SU-DHL-6 (cell line): ENCODE results near the gene MPV17L.
"Not testable (repeated sequence)": the region's sequence is repeated elsewhere in the genome, so short reads cannot be mapped to it uniquely, and the experiment has no call there.

Experiments used
- H2AFZ ChIP-seq: fragments of 200-600 bp; sonication (generic); 2 replicates; pipeline ENCODE4 v1.6.1; 2014; ENCODE audit warnings: low read depth, mild to moderate bottlenecking, moderate library complexity, mixed read lengths, antibody characterized with exemption, low read length; ENCODE audit not compliant: severe bottlenecking
- H3F3A ChIP-seq: fragments of 200-600 bp; shearing (Covaris generic); 2 replicates; pipeline ENCODE4 v1.6.0; 2016; ENCODE audit warnings: antibody characterized with exemption, mild to moderate bottlenecking; ENCODE audit not compliant: insufficient read depth
- H3K27ac ChIP-seq: fragments of 200-600 bp; sonication (generic); 2 replicates; pipeline ENCODE4 v1.5.1; 2016; ENCODE audit warnings: low read depth, mild to moderate bottlenecking, low read length, moderate library complexity, mixed read lengths
- H3K27me3 ChIP-seq: fragments of 200-600 bp; sonication (generic), shearing (Covaris generic); 2 replicates; pipeline ENCODE4 v1.6.0; 2014; ENCODE audit warnings: mild to moderate bottlenecking, low read length
- H3K36me3 ChIP-seq: fragments of 200-600 bp; sonication (generic); 2 replicates; pipeline ENCODE4 v1.6.1; 2014; ENCODE audit warnings: mild to moderate bottlenecking, low read length, mixed read lengths
- H3K4me2 ChIP-seq: fragments of 300-600, 200-600 bp; shearing (Covaris generic), sonication (generic); 2 replicates; pipeline ENCODE4 v1.6.0; 2014; ENCODE audit warnings: low read length, low read depth, mild to moderate bottlenecking; ENCODE audit not compliant: poor library complexity, severe bottlenecking
- H3K4me3 ChIP-seq: fragments of 200-600 bp; sonication (generic); 2 replicates; pipeline ENCODE4 v1.5.1; 2014; ENCODE audit warnings: antibody characterized with exemption, low read length, mild to moderate bottlenecking, mixed read lengths; ENCODE audit not compliant: insufficient read depth, poor library complexity, severe bottlenecking
- H3K79me2 ChIP-seq: fragments of 200-600 bp; sonication (generic); 2 replicates; pipeline ENCODE4 v1.6.1; 2014; ENCODE audit warnings: mild to moderate bottlenecking, low read length, moderate library complexity; ENCODE audit not compliant: insufficient read depth
- H3K9ac ChIP-seq: fragments of 200-600 bp; sonication (generic); 2 replicates; pipeline ENCODE4 v1.7.0; 2014; ENCODE audit warnings: mild to moderate bottlenecking, low read length
- H3K9me2 ChIP-seq: fragments of 200-600 bp; sonication (generic); replicated peaks from 2 replicates; pipeline ENCODE4 v1.6.1; 2014; ENCODE audit warnings: low read length; ENCODE audit not compliant: insufficient read depth
- H3K9me3 ChIP-seq: fragments of 200-600 bp; sonication (generic); 2 replicates; pipeline ENCODE4 v1.6.1; 2014; ENCODE audit warnings: low read length, mixed read lengths; ENCODE audit not compliant: insufficient read depth
- H4K20me1 ChIP-seq: fragments of 200-600 bp; sonication (generic); 2 replicates; pipeline ENCODE4 v1.6.1; 2014; ENCODE audit warnings: low read depth, mild to moderate bottlenecking, antibody characterized with exemption, low read length, moderate library complexity, mixed read lengths

Gene MPV17L

DNA sequence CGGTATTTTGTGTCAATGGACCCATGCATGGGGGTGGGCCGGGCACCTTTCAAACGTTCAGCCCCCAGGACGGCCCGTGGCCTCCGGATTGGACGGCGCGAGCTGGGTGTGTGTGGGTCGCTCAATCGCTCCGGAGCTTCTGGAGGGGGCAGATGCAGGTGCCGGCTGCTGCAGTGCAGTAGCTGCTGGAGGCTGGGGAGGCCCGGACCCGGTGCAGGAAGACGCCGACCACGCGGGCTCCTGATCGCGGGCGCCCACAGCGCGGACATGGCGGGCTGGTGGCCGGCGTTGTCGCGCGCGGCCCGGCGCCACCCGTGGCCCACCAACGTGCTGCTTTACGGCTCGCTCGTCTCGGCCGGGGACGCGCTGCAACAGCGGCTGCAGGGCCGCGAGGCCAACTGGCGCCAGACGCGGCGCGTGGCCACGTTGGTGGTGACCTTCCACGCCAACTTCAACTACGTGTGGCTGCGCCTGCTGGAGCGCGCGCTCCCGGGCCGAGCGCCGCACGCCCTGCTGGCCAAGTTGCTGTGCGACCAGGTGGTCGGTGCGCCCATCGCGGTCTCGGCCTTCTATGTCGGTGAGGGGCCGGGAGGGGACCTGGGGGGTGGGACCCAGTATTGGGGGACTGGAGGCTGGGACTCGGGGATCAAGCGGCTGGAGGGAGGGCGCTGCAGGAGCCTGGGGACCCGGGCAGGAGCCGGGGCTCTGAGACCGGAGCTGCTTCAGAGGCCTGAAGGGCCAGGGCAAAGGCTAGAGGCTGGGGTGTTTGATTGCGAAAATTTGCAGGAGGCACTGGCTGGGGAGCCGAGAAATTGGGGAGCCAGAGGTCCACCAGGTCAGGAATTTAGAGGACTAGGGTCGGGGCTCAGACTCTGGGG is at the start of gene MPV17L:
TSS of gene MPV17L (plus strand) at position 124 of the 878 bp plus-strand sequence. CDS start at position 268, 144 bp downstream.
- not testable (repeated sequence) for H3K4me2 ChIP-seq, H4K20me1 ChIP-seq, H3K27me3 ChIP-seq, H3K79me2 ChIP-seq, H2AFZ ChIP-seq, H3K9me3 ChIP-seq, H3K9ac ChIP-seq, H3K9me2 ChIP-seq, H3K36me3 ChIP-seq, H3K4me3 ChIP-seq, H3K27ac ChIP-seq, H3F3A ChIP-seq

DNA sequence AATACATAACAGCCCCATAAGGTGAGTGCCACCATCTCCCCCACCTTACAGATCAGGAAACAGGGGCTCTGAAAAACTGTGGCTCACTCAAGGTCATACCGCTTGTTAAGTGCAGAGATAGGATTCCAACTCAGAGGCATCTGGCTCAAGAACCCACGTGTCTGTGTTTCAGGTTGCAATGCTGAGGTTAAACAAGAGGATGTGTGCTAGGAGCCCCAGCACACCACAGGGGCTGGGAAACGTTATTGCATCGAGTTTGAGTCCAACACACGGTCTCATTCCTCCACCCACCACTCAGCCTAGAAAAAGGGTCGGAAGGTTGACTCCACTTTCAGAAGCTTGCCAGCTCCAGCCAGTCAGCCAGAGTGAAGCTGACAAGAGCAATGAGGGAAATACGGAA is 46.8 kb upstream of the MPV17L start:
- not testable (repeated sequence) for H3K79me2 ChIP-seq, H3K27ac ChIP-seq, H3K9me2 ChIP-seq, H3K36me3 ChIP-seq, H3K27me3 ChIP-seq, H3F3A ChIP-seq, H2AFZ ChIP-seq, H3K9me3 ChIP-seq, H3K4me3 ChIP-seq, H4K20me1 ChIP-seq, H3K4me2 ChIP-seq, H3K9ac ChIP-seq

DNA sequence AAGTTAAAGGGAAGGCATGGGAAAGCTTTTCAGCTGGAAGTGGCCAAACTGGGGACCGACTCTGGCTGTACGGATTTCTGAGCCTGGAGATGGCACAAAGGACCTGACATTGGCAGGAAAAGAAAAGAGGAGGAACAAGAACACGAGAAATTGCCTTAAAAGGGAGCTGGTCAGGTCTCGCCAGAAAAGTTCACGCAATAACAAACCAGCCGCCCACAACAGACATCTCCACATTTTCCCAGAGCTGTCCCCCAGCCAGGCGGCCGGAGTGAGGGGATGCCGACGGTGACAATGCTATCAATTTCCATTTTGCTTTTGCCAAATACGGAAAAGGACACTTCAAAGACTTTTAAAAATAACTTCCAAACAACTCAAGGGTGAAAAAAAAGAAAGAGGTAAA is 44.3 kb upstream of the MPV17L start:
- not testable (repeated sequence) for H3K27me3 ChIP-seq, H3K9ac ChIP-seq, H3F3A ChIP-seq, H3K27ac ChIP-seq, H3K4me3 ChIP-seq, H3K79me2 ChIP-seq, H4K20me1 ChIP-seq, H2AFZ ChIP-seq, H3K9me3 ChIP-seq, H3K4me2 ChIP-seq, H3K36me3 ChIP-seq, H3K9me2 ChIP-seq

DNA sequence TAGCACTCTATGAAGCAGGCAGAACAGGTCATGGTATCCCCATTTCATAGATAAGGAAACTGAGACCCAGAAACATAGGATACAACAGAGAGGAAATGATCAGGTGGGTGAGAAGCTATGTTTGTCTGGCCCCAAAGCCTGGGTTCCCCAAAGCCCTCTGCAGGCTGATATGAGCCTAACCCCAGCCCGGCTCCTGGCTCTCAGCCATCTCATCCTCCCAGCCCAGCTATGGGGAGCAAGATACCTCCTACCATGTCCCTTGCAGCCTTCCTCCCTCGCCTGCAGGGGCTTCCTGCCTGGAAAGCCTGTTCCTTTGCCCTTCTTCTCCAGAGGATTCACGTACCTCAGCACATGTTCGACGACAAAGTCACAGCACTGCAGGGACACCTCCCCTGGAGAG is 43.8 kb upstream of the MPV17L start:
- H3K27ac ChIP-seq, H3K4me3 ChIP-seq, H3K4me2 ChIP-seq, H4K20me1 ChIP-seq, H3K36me3 ChIP-seq, H2AFZ ChIP-seq, H3K79me2 ChIP-seq, H3F3A ChIP-seq, H3K9me2 ChIP-seq, H3K27me3 ChIP-seq, H3K9ac ChIP-seq, H3K9me3 ChIP-seq: not testable (repeated sequence)

DNA sequence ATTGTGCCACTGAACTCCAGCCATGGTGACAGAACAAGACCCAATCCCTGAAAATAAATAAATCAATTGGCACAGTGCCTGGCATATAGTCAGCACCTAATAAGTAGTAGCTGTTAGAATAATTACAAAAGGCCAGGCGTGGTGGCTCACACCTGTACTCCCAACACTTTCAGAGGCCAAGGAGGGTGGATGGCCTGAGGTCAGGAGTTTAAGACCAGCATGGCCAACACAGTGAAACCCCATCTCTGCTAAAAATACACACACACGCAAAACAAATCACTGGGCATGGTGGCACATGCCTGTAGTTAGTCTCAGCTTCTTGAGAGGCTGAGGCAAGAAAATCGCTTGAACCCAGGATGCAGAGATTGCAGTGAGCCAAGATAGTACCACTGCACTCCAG is 42.7 kb upstream of the MPV17L start:
- H3K4me2 ChIP-seq, H3K27ac ChIP-seq, H3K27me3 ChIP-seq, H3K36me3 ChIP-seq, H3K9ac ChIP-seq, H3K4me3 ChIP-seq, H3K79me2 ChIP-seq, H2AFZ ChIP-seq, H3K9me3 ChIP-seq, H4K20me1 ChIP-seq, H3F3A ChIP-seq, H3K9me2 ChIP-seq: not testable (repeated sequence)

DNA sequence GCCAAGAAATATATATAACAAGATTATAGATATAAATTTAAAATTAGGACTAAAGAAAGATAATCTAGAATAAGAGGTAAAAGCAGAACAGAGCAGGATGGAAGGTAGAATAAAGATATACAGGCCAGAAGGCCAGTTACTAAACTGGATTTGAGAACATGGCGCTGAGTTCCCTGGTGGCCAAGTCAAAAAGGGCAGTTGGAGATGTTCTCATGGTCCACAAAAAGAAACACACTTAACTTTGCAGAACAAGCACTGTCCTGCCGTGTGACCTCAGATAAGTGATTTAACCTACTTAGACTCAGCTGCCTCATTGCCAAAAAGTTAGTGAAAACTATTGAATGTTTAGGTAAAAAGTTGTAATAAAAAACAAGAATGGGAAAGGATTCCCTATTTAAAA is 40.7 kb upstream of the MPV17L start:
- H3K9ac ChIP-seq, H3K4me3 ChIP-seq, H2AFZ ChIP-seq, H3K9me3 ChIP-seq, H3K9me2 ChIP-seq, H4K20me1 ChIP-seq, H3K79me2 ChIP-seq, H3K4me2 ChIP-seq, H3F3A ChIP-seq, H3K27me3 ChIP-seq, H3K36me3 ChIP-seq, H3K27ac ChIP-seq: not testable (repeated sequence)

DNA sequence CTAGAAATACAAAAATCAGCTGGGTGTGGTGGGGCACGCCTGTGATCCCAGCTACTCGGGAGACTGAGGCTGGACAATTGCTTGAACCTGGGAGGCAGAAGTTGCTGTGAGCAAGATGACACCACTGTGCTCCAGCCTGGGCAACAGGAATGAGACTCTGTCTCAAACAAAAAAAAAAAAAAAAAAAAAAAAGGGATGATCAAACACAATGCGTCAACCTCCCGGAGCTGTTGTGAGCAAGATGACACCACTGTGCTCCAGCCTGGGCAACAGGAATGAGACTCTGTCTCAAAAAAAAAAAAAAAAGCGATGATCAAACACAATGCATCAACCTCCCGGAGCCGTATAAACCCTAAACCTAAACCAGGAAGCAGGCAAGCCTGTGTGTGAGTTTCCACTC is 38.1 kb upstream of the MPV17L start:
- not testable (repeated sequence) for H3K27me3 ChIP-seq, H3K36me3 ChIP-seq, H3K9me2 ChIP-seq, H3K4me3 ChIP-seq, H4K20me1 ChIP-seq, H3K9me3 ChIP-seq, H3K4me2 ChIP-seq, H3F3A ChIP-seq, H2AFZ ChIP-seq, H3K27ac ChIP-seq, H3K9ac ChIP-seq, H3K79me2 ChIP-seq

DNA sequence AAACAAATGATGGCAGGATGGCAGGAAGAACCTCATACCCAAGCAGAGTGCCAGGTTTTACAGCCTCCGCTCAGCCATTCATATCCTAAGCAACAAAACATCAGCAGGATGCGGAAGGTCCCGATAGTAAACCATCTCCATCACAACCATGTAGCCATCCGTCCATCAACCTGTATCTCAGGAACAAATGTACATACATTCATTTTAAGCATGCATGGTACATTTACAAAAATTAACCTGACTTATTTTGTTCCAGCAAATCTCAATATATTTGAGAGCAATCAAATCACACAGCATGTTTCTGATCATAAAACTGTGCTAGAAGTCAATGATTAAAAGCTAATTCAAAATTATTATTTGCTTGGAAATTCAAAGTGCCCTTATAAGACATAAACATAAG is 17.4 kb upstream of the MPV17L start, which contains the start of gene NPIPA5:
TSS of gene NPIPA5 (minus strand) at position 101 of the 400 bp plus-strand sequence. CDS start at position 101, 0 bp downstream.
- not testable (repeated sequence) for H3K27ac ChIP-seq, H3K9ac ChIP-seq, H3K79me2 ChIP-seq, H3F3A ChIP-seq, H3K9me2 ChIP-seq, H3K27me3 ChIP-seq, H3K4me3 ChIP-seq, H3K9me3 ChIP-seq, H2AFZ ChIP-seq, H3K4me2 ChIP-seq, H3K36me3 ChIP-seq, H4K20me1 ChIP-seq
